ENCODE measurements around the gene ZNF593. TPM values are rescaled to one million over a fixed set of nuclear protein-coding genes. Genes with fewer than 3 reads are reported as not detected.

The ZNF593 gene
- total and polyA plus RNA-seq, 2 experiments from 2014 or later = 34.5 to 43.6 TPM

GRCh38 chr1:26187882-26188281 is 18.2 kb downstream of the ZNF593 start:
- Histone ChIP-seq H3K27ac (no peak overlapping the region), H3K4me3 (no peak overlapping the region), H3K9me3 (ENCODE audit: low read depth) (no peaks in the 10 kb centered on the region), H3K4me1 (ENCODE audit: low read depth) (peaks cover 4% of the 10 kb centered on the region), H3K27me3 (no peaks in the 10 kb centered on the region), H3K36me3 (no peaks in the 10 kb centered on the region)
- no peak for DNase-seq (ENCODE audit: low read depth in 1 of 2, low spot score in 1 of 2)
- TF ChIP-seq CTCF (IDR thresholded peaks at IDR 0.05; ENCODE audit: low read depth, low read length) = no peak

GRCh38 chr1:26188477-26188876 is 18.8 kb downstream of the ZNF593 start:
- Histone ChIP-seq H3K36me3 (no peaks in the 10 kb centered on the region), H3K4me3 (no peak overlapping the region), H3K4me1 (ENCODE audit: low read depth) (peaks cover 4% of the 10 kb centered on the region), H3K27me3 (no peaks in the 10 kb centered on the region), H3K27ac (no peak overlapping the region), H3K9me3 (ENCODE audit: low read depth) (no peaks in the 10 kb centered on the region)
- TF ChIP-seq CTCF (IDR thresholded peaks at IDR 0.05; ENCODE audit: low read depth, low read length) = no peak
- no peak for DNase-seq (ENCODE audit: low read depth in 1 of 2, low spot score in 1 of 2)

- peaks cover 4% of the 10 kb centered on the region for H3K4me1 ChIP-seq (ENCODE audit: low read depth)
- H3K4me3 ChIP-seq = no peak overlapping the region
- H3K9me3 ChIP-seq (ENCODE audit: low read depth) = no peaks in the 10 kb centered on the region
- DNase-seq (ENCODE audit: low read depth in 1 of 2, low spot score in 1 of 2) = no peak
- H3K36me3 ChIP-seq = no peaks in the 10 kb centered on the region
- H3K27ac ChIP-seq = no peak overlapping the region
- no peaks in the 10 kb centered on the region for H3K27me3 ChIP-seq
- TF ChIP-seq CTCF (IDR thresholded peaks at IDR 0.05; ENCODE audit: low read depth, low read length) = no peak
Observed at GRCh38 chr1:26189331-26189730, 19.6 kb downstream of the ZNF593 start.

GRCh38 chr1:26189751-26190275 is 20.1 kb downstream of the ZNF593 start:
- no peak for TF ChIP-seq CTCF (IDR thresholded peaks at IDR 0.05; ENCODE audit: low read depth, low read length)
- Histone ChIP-seq H3K9me3 (ENCODE audit: low read depth) (no peaks in the 10 kb centered on the region), H3K27me3 (no peaks in the 10 kb centered on the region), H3K4me3 (no peak overlapping the region), H3K4me1 (ENCODE audit: low read depth) (peaks cover 4% of the 10 kb centered on the region), H3K36me3 (no peaks in the 10 kb centered on the region), H3K27ac (no peak overlapping the region)
- no peak for DNase-seq (ENCODE audit: low read depth in 1 of 2, low spot score in 1 of 2)

GRCh38 chr1:26190373-26190987 is 20.8 kb downstream of the ZNF593 start, which contains the start of gene CATSPER4:
Gene CATSPER4 (plus strand): TSS chr1:26190602. CDS start chr1:26190628, 26 bp downstream.
- H3K9me3 ChIP-seq (ENCODE audit: low read depth) = no peaks in the 10 kb centered on the region
- no peak for TF ChIP-seq CTCF (IDR thresholded peaks at IDR 0.05; ENCODE audit: low read depth, low read length)
- H3K4me3 ChIP-seq = no peak within 1 kb of the TSS
- no peaks in the 10 kb centered on the region for H3K27me3 ChIP-seq
- peak; percentile 47 to 74 for DNase-seq (ENCODE audit: low read depth in 1 of 2, low spot score in 1 of 2)
- H3K4me1 ChIP-seq (ENCODE audit: low read depth) = peaks cover 4% of the 10 kb centered on the region
- no peaks in the 10 kb centered on the region for H3K36me3 ChIP-seq
- no peak within 1 kb of the TSS for H3K27ac ChIP-seq

Measured in cardiac muscle cell (in vitro differentiated cells and primary cell).